H1 (cell line): ENCODE results near the gene RNFT2. TPM values are rescaled to one million over a fixed set of nuclear protein-coding genes. Genes with fewer than 3 reads are reported as not detected.

Experiments
- CTCF ChIA-PET: fragments of 300-600 bp; sonication (Branson Sonifier 250); formaldehyde crosslinking; loops from one replicate; lab custom pipeline; 2021; ENCODE audit not compliant: partially characterized antibody; lab: Charles Lee
- POLR2A ChIA-PET: fragments of 300-600 bp; sonication (Branson Sonifier 250); formaldehyde crosslinking; loops from one replicate; lab custom pipeline; 2021; ENCODE audit warnings: inconsistent platforms; ENCODE audit not compliant: partially characterized antibody; lab: Charles Lee
- DNase-seq, 2 experiments: peaks; one replicate each; pipeline versions ENCODE4 v3.0.0 to v3.0.0-alpha.2; 2010 to 2022; ENCODE audit warnings: low spot score in 2 of 2, low read depth in 1 of 2, mixed read lengths in 1 of 2
- FAIRE-seq: peaks from 2 replicates; lab custom pipeline; 2011; peaks lifted over from hg19 to GRCh38; lab: Jason Lieb, UNC
- H2AFZ ChIP-seq: 2 replicates; pipeline ENCODE4 v1.8.1; 2012; ENCODE audit warnings: low read length, inconsistent platforms
- H2AK5ac ChIP-seq: 2 replicates; pipeline ENCODE4 v1.6.1; 2013; ENCODE audit warnings: low read depth, low read length
- H2BK120ac ChIP-seq: replicated peaks from 2 replicates; pipeline ENCODE3; 2013; ENCODE audit warnings: low read depth, low read length, inconsistent platforms
- H2BK12ac ChIP-seq: 2 replicates; pipeline ENCODE4 v1.6.1; 2013; ENCODE audit warnings: low read depth, low read length
- H2BK15ac ChIP-seq: 2 replicates; pipeline ENCODE4 v1.6.1; 2013; ENCODE audit warnings: low read length
- H2BK20ac ChIP-seq: 2 replicates; pipeline ENCODE4 v1.6.1; 2013; ENCODE audit warnings: low read length
- H2BK5ac ChIP-seq: 2 replicates; pipeline ENCODE4 v1.6.1; 2013; ENCODE audit warnings: low read depth, low read length
- H3K14ac ChIP-seq: 2 replicates; pipeline ENCODE4 v1.6.1; 2013; ENCODE audit warnings: inconsistent platforms; ENCODE audit not compliant: insufficient read length
- H3K18ac ChIP-seq: 2 replicates; pipeline ENCODE4 v1.6.1; 2013; ENCODE audit warnings: low read length; ENCODE audit errors: extremely low read depth
- H3K23ac ChIP-seq: 2 replicates; pipeline ENCODE4 v1.6.1; 2013; ENCODE audit warnings: inconsistent platforms; ENCODE audit not compliant: insufficient read length
- H3K23me2 ChIP-seq: 2 replicates; pipeline ENCODE4 v1.6.1; 2013; ENCODE audit warnings: low read depth, low read length
- H3K27ac ChIP-seq: 2 replicates; pipeline ENCODE4 v1.6.1; 2011; ENCODE audit warnings: low read depth, low read length, inconsistent platforms
- H3K27me3 ChIP-seq, 4 experiments: replicated peaks in 1 of 4; 1 replicate in 1 of 4; 2 replicates in 3 of 4; pipeline versions ENCODE4 v1.6.1 to v1.8.1; 2011 to 2013; ENCODE audit warnings: low read length in 3 of 4, mild to moderate bottlenecking in 3 of 4, inconsistent platforms in 2 of 4, mixed read lengths in 2 of 4, moderate library complexity in 1 of 4; ENCODE audit not compliant: control insufficient read depth in 3 of 4, insufficient read depth in 3 of 4; ENCODE audit errors: extremely low read depth in 1 of 4
- H3K36me3 ChIP-seq, 4 experiments: 2 replicates each; pipeline versions ENCODE4 v1.6.1 to v1.8.1; 2011 to 2013; ENCODE audit warnings: mild to moderate bottlenecking in 4 of 4, low read length in 3 of 4, moderate library complexity in 2 of 4, control low read depth in 1 of 4, inconsistent platforms in 1 of 4; ENCODE audit not compliant: insufficient read depth in 4 of 4, control insufficient read depth in 2 of 4
- H3K4ac ChIP-seq: replicated peaks from 2 replicates; pipeline ENCODE3; 2013; ENCODE audit warnings: low read length, low read depth, mixed read lengths, inconsistent platforms; ENCODE audit not compliant: insufficient read length
- H3K4me1 ChIP-seq, 4 experiments: replicated peaks in 1 of 4; 1 replicate in 1 of 4; 2 replicates in 3 of 4; pipeline versions ENCODE4 v1.6.1 to v1.8.1; 2011 to 2013; ENCODE audit warnings: low read length in 3 of 4, inconsistent platforms in 2 of 4, mixed read lengths in 1 of 4; ENCODE audit not compliant: insufficient read depth in 4 of 4, control insufficient read depth in 3 of 4
- H3K4me2 ChIP-seq, 2 experiments: 2 replicates each; pipeline versions ENCODE4 v1.6.1 to v1.8.1; 2011 to 2013; ENCODE audit warnings: low read depth in 2 of 2, low read length in 2 of 2, control low read depth in 1 of 2, inconsistent platforms in 1 of 2, mild to moderate bottlenecking in 1 of 2; ENCODE audit not compliant: insufficient read depth in 1 of 2
- H3K4me3 ChIP-seq, 4 experiments: fragments of 200-600, 300-600 bp in 1 of 4; sonication (generic), shearing (Covaris generic), sonication (Bioruptor Twin) in 1 of 4; 2 replicates each; pipeline versions ENCODE4 v1.5.1 to v1.8.1; 2011 to 2016; ENCODE audit warnings: low read length in 4 of 4, low read depth in 3 of 4, control low read depth in 2 of 4, inconsistent platforms in 2 of 4, mild to moderate bottlenecking in 2 of 4, mixed read lengths in 1 of 4, moderate library complexity in 1 of 4; ENCODE audit not compliant: insufficient read depth in 2 of 4; ENCODE audit errors: extremely low read depth in 1 of 4
- H3K56ac ChIP-seq: replicated peaks from 2 replicates; pipeline ENCODE3; 2013; ENCODE audit warnings: low read depth, mild to moderate bottlenecking, mixed read lengths, low read length, inconsistent platforms; ENCODE audit not compliant: insufficient read length
- H3K79me1 ChIP-seq: 2 replicates; pipeline ENCODE4 v1.6.1; 2013; ENCODE audit warnings: low read depth, low read length, control low read depth
- H3K79me2 ChIP-seq, 2 experiments: 2 replicates each; pipeline versions ENCODE4 v1.6.1 to v1.8.1; 2012 to 2013; ENCODE audit warnings: low read length in 2 of 2, mild to moderate bottlenecking in 2 of 2, inconsistent platforms in 1 of 2; ENCODE audit not compliant: insufficient read depth in 2 of 2, control insufficient read depth in 1 of 2
- H3K9ac ChIP-seq, 4 experiments: replicated peaks in 1 of 4; 1 replicate in 1 of 4; 2 replicates in 3 of 4; pipeline versions ENCODE4 v1.6.1 to v1.8.1; 2011 to 2013; ENCODE audit warnings: low read depth in 3 of 4, low read length in 3 of 4, control low read depth in 2 of 4, mild to moderate bottlenecking in 2 of 4, moderate library complexity in 2 of 4, inconsistent platforms in 1 of 4; ENCODE audit errors: extremely low read depth in 1 of 4
- H3K9me3 ChIP-seq, 2 experiments: 2 replicates each; pipeline versions ENCODE4 v1.6.1 to v1.8.1; 2012 to 2013; ENCODE audit warnings: mild to moderate bottlenecking in 2 of 2, moderate library complexity in 2 of 2, control low read depth in 1 of 2, inconsistent platforms in 1 of 2, low read depth in 1 of 2, low read length in 1 of 2, mixed read lengths in 1 of 2; ENCODE audit not compliant: insufficient read depth in 2 of 2
- H4K20me1 ChIP-seq, 2 experiments: replicated peaks in 1 of 2; 2 replicates each; pipeline versions ENCODE3 to v1.8.1; 2011 to 2013; ENCODE audit warnings: inconsistent platforms in 2 of 2, low read length in 2 of 2, mild to moderate bottlenecking in 1 of 2; ENCODE audit not compliant: insufficient read depth in 2 of 2, control insufficient read depth in 1 of 2
- H4K5ac ChIP-seq: 2 replicates; pipeline ENCODE4 v1.6.1; 2013; ENCODE audit warnings: low read length, low read depth, mixed read lengths, inconsistent platforms; ENCODE audit not compliant: insufficient read length
- H4K8ac ChIP-seq: 2 replicates; pipeline ENCODE4 v1.8.0; 2013; ENCODE audit warnings: mild to moderate bottlenecking, moderate library complexity, low read length, inconsistent platforms; ENCODE audit not compliant: insufficient read depth; ENCODE audit errors: extremely low read depth
- H4K91ac ChIP-seq: replicated peaks from 2 replicates; pipeline ENCODE3; 2013; ENCODE audit warnings: low read length, mixed read lengths, inconsistent platforms; ENCODE audit not compliant: insufficient read length
- ATF2 ChIP-seq: IDR thresholded peaks from 2 replicates; pipeline ENCODE4 v1.6.1; 2012; ENCODE audit warnings: low read length, inconsistent platforms
- BCL11A ChIP-seq, 2 experiments: IDR thresholded peaks; one replicate each; pipeline ENCODE4 v1.6.1; 2011; ENCODE audit warnings: low read depth in 2 of 2, low read length in 2 of 2, mild to moderate bottlenecking in 2 of 2
- CTBP2 ChIP-seq: IDR thresholded peaks from 2 replicates; pipeline ENCODE4 v1.7.0; 2011; ENCODE audit warnings: borderline replicate concordance, mild to moderate bottlenecking, moderate library complexity, mixed read lengths, low read length; ENCODE audit not compliant: insufficient read depth, insufficient read length
- EGR1 ChIP-seq: IDR thresholded peaks from 2 replicates; pipeline ENCODE4 v1.6.1; 2011; ENCODE audit warnings: low read depth, low read length, borderline replicate concordance
- GABPA ChIP-seq: IDR thresholded peaks from 2 replicates; pipeline ENCODE4 v1.6.1; 2011; ENCODE audit warnings: mild to moderate bottlenecking, low read length, moderate library complexity, borderline replicate concordance; ENCODE audit not compliant: insufficient read depth
- MAX ChIP-seq: IDR thresholded peaks from 2 replicates; pipeline ENCODE4 v1.6.1; 2012; ENCODE audit warnings: inconsistent platforms
- PHF8 ChIP-seq: fragments of 200-600 bp; sonication (generic); conservative IDR thresholded peaks from 2 replicates; pipeline ENCODE4 v1.7.1; 2012; ENCODE audit warnings: low read depth, mild to moderate bottlenecking, inconsistent platforms, low read length, moderate library complexity
- RFX5 ChIP-seq: IDR thresholded peaks from 2 replicates; pipeline ENCODE4 v1.6.1; 2011; ENCODE audit warnings: low read depth, low read length, improper control_type of control experiment, borderline replicate concordance
- SP2 ChIP-seq: IDR thresholded peaks from 2 replicates; pipeline ENCODE4 v1.6.1; 2012; ENCODE audit warnings: mild to moderate bottlenecking, low read length, inconsistent platforms
- TAF1 ChIP-seq: IDR thresholded peaks from 2 replicates; pipeline ENCODE4 v1.6.1; 2011; ENCODE audit warnings: mild to moderate bottlenecking, low read depth, low read length
- ZNF274 ChIP-seq: IDR thresholded peaks from 2 replicates; pipeline ENCODE4 v1.7.0; 2012; ENCODE audit warnings: low read length, borderline replicate concordance; ENCODE audit errors: extremely low read depth
- WGBS, 2 experiments: shearing (Covaris generic) in 1 of 2; methylation state at CpG; one replicate each; pipeline versions ENCODE4 v1.1.6 to v1.1.7; 2013 to 2015; ENCODE audit warnings: low lambda C conversion rate in 2 of 2, mixed read lengths in 2 of 2, inconsistent platforms in 1 of 2, low coverage in 1 of 2, missing lambda C conversion rate in 1 of 2; ENCODE audit not compliant: insufficient replicate concordance in 2 of 2, insufficient coverage in 1 of 2, insufficient read length in 1 of 2; ENCODE audit errors: extremely low coverage in 1 of 2, missing lambda C conversion rate in 1 of 2; 5-methylcytosine and 5-hydroxymethylcytosine counted together
- polyA plus RNA-seq, 7 experiments: library from polyadenylated mRNA; depleted of rRNA in 3 of 7; stranded (reverse) in 5 of 7; unstranded in 2 of 7; fragments of >200 nt in 5 of 7; fragments of 200-250 nt in 2 of 7; gene quantifications; 1 replicate in 5 of 7; 2 replicates in 1 of 7; 4 replicates in 1 of 7; pipeline versions ENCODE4 v1.2.1 to v1.2.3, GENCODE V29; 2011 to 2013; ENCODE audit warnings: missing spikeins in 2 of 7, mixed read lengths in 2 of 7
- total RNA-seq: library from RNA; stranded (reverse); fragmentation: NEBNext Ultra II Directional; extraction: Animal tissue kit (Norgen Biotek cat#: 25700); gene quantifications from 2 replicates; pipeline ENCODE4 v1.2.1, GENCODE V29; 2021

RNFT2 gene
- total and polyA plus RNA-seq, 2 of the 8 experiments (the other 6 are each of a cell fraction or from before 2014, with no cell fraction given): 14.2 to 33.1 TPM

DNA sequence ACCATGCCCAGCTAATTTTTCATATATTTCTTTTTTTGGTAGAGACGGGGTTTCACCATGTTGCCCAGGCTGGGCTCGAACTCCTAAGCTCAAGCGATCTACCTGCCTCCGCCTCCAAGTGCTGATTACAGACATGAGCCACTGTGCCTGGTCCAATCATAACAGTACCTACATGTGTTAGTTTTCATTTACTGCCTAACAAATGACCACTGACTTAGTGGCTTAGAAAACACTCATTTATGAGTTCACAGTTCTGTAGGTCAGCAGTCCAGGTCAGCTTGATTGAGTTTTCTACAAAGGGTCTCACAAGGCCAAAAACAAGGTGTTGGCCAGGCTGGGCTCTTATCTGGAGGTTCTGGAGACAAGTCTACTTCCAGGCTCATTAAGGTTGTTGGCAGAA is 60.6 kb downstream of the RNFT2 start:
- H3K23me2 ChIP-seq: no peaks in the 10 kb centered on the region
- TF ChIP-seq CTBP2: no peak
- no peak for TF ChIP-seq RFX5
- TF ChIP-seq TAF1: no peak
- no peak for TF ChIP-seq SP2
- no peak for TF ChIP-seq EGR1
- TF ChIP-seq PHF8: no peak
- no peak for TF ChIP-seq ATF2
- TF ChIP-seq ZNF274: no peak
- no peak for TF ChIP-seq MAX
- no peak for TF ChIP-seq BCL11A (IDR thresholded peaks at IDR 0.05; ENCODE audit: low read depth in 2 of 2, low read length in 2 of 2)
- no peak for TF ChIP-seq GABPA
- peaks cover 0 to 8% (median 4%) of the 10 kb centered on the region in 4 experiments; a peak in 3 of 8 replicates for H3K36me3 ChIP-seq
- H4K91ac ChIP-seq: no peak overlapping the region
- no peak overlapping the region for H2BK5ac ChIP-seq
- no peak overlapping the region for H2BK20ac ChIP-seq
- H3K23ac ChIP-seq: no peak overlapping the region
- H2BK15ac ChIP-seq: no peak overlapping the region
- FAIRE-seq (no peak), DNase-seq (no peak)
- no peaks in the 10 kb centered on the region for H3K4me1 ChIP-seq
- H3K9ac ChIP-seq: no peak overlapping the region
- no peak overlapping the region for H4K8ac ChIP-seq
- no peak overlapping the region for H2AK5ac ChIP-seq
- no peaks in the 10 kb centered on the region for H3K79me2 ChIP-seq
- no peaks in the 10 kb centered on the region for H4K20me1 ChIP-seq
- H3K27me3 ChIP-seq: no peaks in the 10 kb centered on the region
- H2AFZ ChIP-seq: no peak overlapping the region
- H3K56ac ChIP-seq: no peak overlapping the region
- 90% methylated on average over 4 of the region's 4 CpGs; no CpG with 5 or more reads in 1 of the 2 experiments for WGBS, 2 experiments
- no peak overlapping the region for H2BK120ac ChIP-seq
- no peaks in the 10 kb centered on the region for H3K79me1 ChIP-seq
- H3K9me3 ChIP-seq: 0 out of 4 replicates have a peak, but pooled peaks cover 0 to 3% of the 10 kb centered on the region in 2 experiments
- H3K14ac ChIP-seq: no peak overlapping the region
- H3K4me2 ChIP-seq: no peak overlapping the region
- no peak overlapping the region for H4K5ac ChIP-seq
- no peak overlapping the region for H2BK12ac ChIP-seq
- H3K27ac ChIP-seq: no peak overlapping the region
- POLR2A ChIA-PET: no interaction called here
- H3K4me3 ChIP-seq: no peak overlapping the region
- CTCF ChIA-PET: interaction anchor here (0.6 kb wide), 1 partner anchor 41 kb away, joined by 3 read pairs; no protein-coding TSS in a partner anchor
- no peak overlapping the region for H3K4ac ChIP-seq
- H3K18ac ChIP-seq: no peak overlapping the region
